Right cardiac atrium (tissue), 5 donors: ENCODE data around the gene METTL17. TPM values are rescaled to one million over a fixed set of nuclear protein-coding genes. Genes with fewer than 3 reads are reported as not detected.
"Not testable (repeated sequence)": the region's sequence is repeated elsewhere in the genome, so short reads cannot be mapped to it uniquely, and the experiment has no call there.

Experiments
- ATAC-seq, 2 donors: fragments of 200-7000 bp; cut with Tn5 transposase; one replicate each; pipeline versions ENCODE4 v1.8.0 to v1.9.1; 2020; ENCODE audit warnings: moderate library complexity in 2 of 2, mild to moderate bottlenecking in 1 of 2
- DNase-seq, 3 donors: peaks; one replicate each; pipeline ENCODE4 v3.0.0-alpha.2; 2020
- H3K27ac ChIP-seq: one replicate; pipeline ENCODE4 v1.5.1; 2013; ENCODE audit warnings: mild to moderate bottlenecking, low read length, control low read depth, moderate library complexity
- H3K27me3 ChIP-seq: one replicate; pipeline ENCODE4 v1.6.1; 2013; ENCODE audit not compliant: control insufficient read depth, insufficient read depth
- H3K4me1 ChIP-seq: one replicate; pipeline ENCODE4 v1.6.1; 2013; ENCODE audit warnings: low read length; ENCODE audit not compliant: control insufficient read depth, insufficient read depth
- H3K4me3 ChIP-seq: one replicate; pipeline ENCODE4 v1.5.1; 2013; ENCODE audit warnings: low read length, control low read depth
- H3K9me3 ChIP-seq: one replicate; pipeline ENCODE4 v1.6.1; 2013; ENCODE audit warnings: low read length; ENCODE audit not compliant: control insufficient read depth
- WGBS: extraction: QIAGEN DNeasy Blood & Tissue Kit; methylation state at CpG from one replicate; pipeline ENCODE4 v1.1.7; 2013; 5-methylcytosine and 5-hydroxymethylcytosine counted together
- intact Hi-C, 4 donors: fragments of 100-400 bp; cut with DNase I; formaldehyde crosslinking; loops; one replicate each; pipeline versions ENCODE4 v1.11.0 to v1.14.0; 2022 to 2023
- long read RNA-seq, 4 donors: library from polyadenylated mRNA; unstranded; transcript quantifications; one replicate each; pipeline ENCODE4 v2.0.0, GENCODE V29; 2020 to 2021
- polyA plus RNA-seq: library from polyadenylated mRNA; stranded (reverse); fragments of 200-250 nt; gene quantifications from one replicate; pipeline ENCODE4 v1.2.3, GENCODE V29; 2013
- total RNA-seq, 4 donors: library from RNA; stranded (reverse); fragmentation: NEBNext Ultra II Directional; extraction: Animal tissue kit (Norgen Biotek cat#: 25700); gene quantifications; one replicate each; pipeline ENCODE4 v1.2.1, GENCODE V29; 2021
- donor health status: healthy with polysubstance abuse.
- donor health status: DM: no; HTN: yes; CAD: no.
- donor health status: DM: no; HTN: no; CAD: no.
- donor health status: DM: no; HTN: yes; CAD: no; lungs with severe emphysema.
- donor health status: DM: yes; HTN: yes; CAD: no.

Gene METTL17
- total RNA-seq = 10 to 100 TPM; 27.0 to 42.4 (median 37.7) TPM
- 39.4 TPM for polyA plus RNA-seq
- long read RNA-seq, donor 1, transcript METTL17-224 (14 exons, 1,529 nt) = minor isoform, 8 of 63 reads
- long read RNA-seq, donor 1, transcript METTL17-201 (14 exons, 1,749 nt) = major isoform, 34 of 63 reads
- long read RNA-seq, donor 1, partial matches to known transcripts = 0 of 63 reads
- long read RNA-seq, donor 1, other reads (novel, unspliced or antisense) = 11 of 63 reads
- long read RNA-seq, donor 2, transcript METTL17-201 (14 exons, 1,749 nt) = major isoform, 15 of 29 reads
- long read RNA-seq, donor 2, partial matches to known transcripts = 1 of 29 reads
- long read RNA-seq, donor 2, other reads (novel, unspliced or antisense) = 9 of 29 reads
- long read RNA-seq, donor 3, transcript METTL17-202 (13 exons, 1,586 nt) = minor isoform, 12 of 136 reads
- long read RNA-seq, donor 3, transcript METTL17-201 (14 exons, 1,749 nt) = major isoform, 57 of 136 reads
- long read RNA-seq, donor 3, transcript METTL17-224 (14 exons, 1,529 nt) = minor isoform, 8 of 136 reads
- long read RNA-seq, donor 3, transcript METTL17-216 (13 exons, 1,605 nt) = minor isoform, 18 of 136 reads
- long read RNA-seq, donor 3, partial matches to known transcripts = 7 of 136 reads
- long read RNA-seq, donor 3, other reads (novel, unspliced or antisense) = 29 of 136 reads
- long read RNA-seq, donor 4, transcript METTL17-201 (14 exons, 1,749 nt) = major isoform, 21 of 39 reads
- long read RNA-seq, donor 4, partial matches to known transcripts = 4 of 39 reads
- long read RNA-seq, donor 4, other reads (novel, unspliced or antisense) = 8 of 39 reads

- WGBS = under 1% methylated on average over 42 of the region's 42 CpGs
- peak; percentile 90 to 95 (median 94) for DNase-seq
- Histone ChIP-seq H3K27me3 (no peaks in the 10 kb centered on the region), H3K9me3 (no peaks in the 10 kb centered on the region), H3K4me1 (peaks cover 3% of the 10 kb centered on the region), H3K4me3 (peak within 1 kb of the TSS; percentile 100), H3K27ac (peak within 1 kb of the TSS; percentile 93)
- peak; percentile 94 to 95 for ATAC-seq
- intact Hi-C loops = no loop called here
These were observed at the start of gene METTL17 for GRCh38 chr14:20989787-20990600. Gene METTL17, plus strand, starts transcription at chr14:20989980. Its CDS starts 23 bp downstream, at chr14:20990003.

GRCh38 chr14:20945146-20945545 lies 44.6 kb upstream of the METTL17 start:
- peak in 1 of 2 donors; percentile 51 for ATAC-seq

GRCh38 chr14:20946707-20947106 lies 43.1 kb upstream of the METTL17 start:
- ATAC-seq, H3K27ac ChIP-seq, H3K27me3 ChIP-seq, H3K4me3 ChIP-seq, H3K4me1 ChIP-seq, DNase-seq, intact Hi-C loops, H3K9me3 ChIP-seq: not testable (repeated sequence)
- WGBS = 87% methylated on average over 4 of the region's 9 CpGs

More at GRCh38 chr14:20945146-20945545, 44.6 kb upstream of the METTL17 start:
- H3K4me1 ChIP-seq, H3K27me3 ChIP-seq, intact Hi-C loops, H3K27ac ChIP-seq, H3K4me3 ChIP-seq, H3K9me3 ChIP-seq: not testable (repeated sequence)
- DNase-seq = peak in 1 of 3 donors; percentile 60
- WGBS = 73% methylated on average over 6 of the region's 6 CpGs

GRCh38 chr14:20954736-20955537 lies 34.8 kb upstream of the METTL17 start, which contains the start of gene RNASE2:
Gene RNASE2, plus strand, starts transcription at chr14:20955487. Its CDS starts 285 bp downstream, at chr14:20955772.
- H3K9me3 ChIP-seq, intact Hi-C loops, H3K4me3 ChIP-seq, H3K27ac ChIP-seq, H3K4me1 ChIP-seq, H3K27me3 ChIP-seq: not testable (repeated sequence)
- ATAC-seq (peak; percentile 46 to 64), DNase-seq (peak in 1 of 3 donors; percentile 42)
- 65% methylated on average over 4 of the region's 4 CpGs for WGBS

GRCh38 chr14:20955538-20955873 lies 34.3 kb upstream of the METTL17 start:
- H3K4me1 ChIP-seq, H3K9me3 ChIP-seq, H3K27ac ChIP-seq, H3K4me3 ChIP-seq, H3K27me3 ChIP-seq, intact Hi-C loops: not testable (repeated sequence)
- ATAC-seq (peak; percentile 41 to 54), DNase-seq (peak in 2 of 3 donors; percentile 48 to 60)
- WGBS = 55% methylated on average over 5 of the region's 5 CpGs

- no peak overlapping the region for H3K4me3 ChIP-seq
- WGBS = 79% methylated on average over 11 of the region's 11 CpGs
- intact Hi-C loops = no loop called here
These were observed 33.3 kb upstream of the METTL17 start for GRCh38 chr14:20956376-20956976.

GRCh38 chr14:20958946-20959345 lies 30.8 kb upstream of the METTL17 start:
- H3K4me1 ChIP-seq, intact Hi-C loops: not testable (repeated sequence)

More at GRCh38 chr14:20956376-20956976, 33.3 kb upstream of the METTL17 start:
- ATAC-seq (no peak), DNase-seq (no peak)
- no peaks in the 10 kb centered on the region for H3K4me1 ChIP-seq
- no peaks in the 10 kb centered on the region for H3K27me3 ChIP-seq
- H3K9me3 ChIP-seq = no peaks in the 10 kb centered on the region
- no peak overlapping the region for H3K27ac ChIP-seq

GRCh38 chr14:20969336-20969735 lies 20.4 kb upstream of the METTL17 start:
- H3K9me3 ChIP-seq = no peaks in the 10 kb centered on the region
- DNase-seq (no peak), ATAC-seq (no peak)
- no peaks in the 10 kb centered on the region for H3K27me3 ChIP-seq
- 89% methylated on average over 3 of the region's 3 CpGs for WGBS
- no peaks in the 10 kb centered on the region for H3K4me1 ChIP-seq
- no peak overlapping the region for H3K4me3 ChIP-seq
- intact Hi-C loops = loop anchor here in 3 of 4 donors (10.0 kb wide), 2 partner anchors 95 to 275 kb away; no protein-coding TSS in a partner anchor
- H3K27ac ChIP-seq = no peak overlapping the region

More at GRCh38 chr14:20958946-20959345, 30.8 kb upstream of the METTL17 start:
- not testable (repeated sequence) for H3K27me3 ChIP-seq, H3K27ac ChIP-seq, ATAC-seq, DNase-seq, H3K9me3 ChIP-seq, H3K4me3 ChIP-seq

- ATAC-seq = peak; percentile 14 to 17
- Histone ChIP-seq H3K4me1 (no peaks in the 10 kb centered on the region), H3K27me3 (no peaks in the 10 kb centered on the region), H3K9me3 (no peaks in the 10 kb centered on the region), H3K4me3 (peak overlapping the region; percentile 51), H3K27ac (peak overlapping the region; percentile 14)
- 16% methylated on average over 10 of the region's 10 CpGs for WGBS
- intact Hi-C loops = loop anchor here in 2 of 4 donors (5.0 to 10.0 kb wide), 3 partner anchors 74 to 276 kb away; partner anchors contain the start of gene RNASE7 (in 1 of the 2)
- DNase-seq = peak in 1 of 3 donors; percentile 28
These were observed 19.2 kb upstream of the METTL17 start for GRCh38 chr14:20970647-20970982.
